ENCODE results near the gene CALN1.

Gene CALN1

DNA sequence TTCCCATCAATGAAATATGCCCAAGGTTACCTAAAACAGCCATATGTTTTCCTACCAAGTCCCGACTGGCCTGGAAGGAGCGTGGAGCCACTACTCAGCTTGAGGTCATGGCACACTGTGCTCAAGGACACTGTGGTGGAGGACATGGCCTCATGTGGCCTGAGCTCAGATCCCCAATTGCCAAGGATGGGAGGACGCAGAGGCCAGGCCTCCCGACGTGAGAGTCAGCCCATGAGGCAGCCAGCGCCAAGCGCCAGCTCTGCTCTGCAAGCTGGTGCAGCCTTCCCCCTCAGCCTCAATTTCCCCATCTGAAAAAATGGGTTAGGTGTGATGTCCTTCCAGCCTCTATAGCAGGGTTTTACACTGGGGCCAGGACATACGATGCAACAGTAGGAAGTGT lies 302.6 kb downstream of the CALN1 start:
- Histone ChIP-seq H3K9ac (ENCODE audit: low read length) (no peak overlapping the region), H3K9me3 (replicated peaks; ENCODE audit: insufficient read depth, low read length) (no peaks in the 10 kb centered on the region), H4K20me1 (ENCODE audit: insufficient read depth, low read length) (no peaks in the 10 kb centered on the region), H3K36me3 (replicated peaks; ENCODE audit: insufficient read depth, low read length) (no peaks in the 10 kb centered on the region), H3K9me2 (replicated peaks; ENCODE audit: insufficient read depth, low read length) (no peaks in the 10 kb centered on the region), H3K27me3 (replicated peaks; ENCODE audit: insufficient read depth, low read length) (no peaks in the 10 kb centered on the region), H2AFZ (ENCODE audit: low read length) (no peak overlapping the region), H3F3A (ENCODE audit: insufficient read depth, low read length) (no peaks in the 10 kb centered on the region), H3K4me2 (ENCODE audit: low read depth, low read length) (no peak overlapping the region), H3K27ac (ENCODE audit: low read length) (no peak overlapping the region), H3K4me3 (ENCODE audit: low read length) (no peak overlapping the region), H3K79me2 (ENCODE audit: low read length) (no peaks in the 10 kb centered on the region), H3K4me1 (ENCODE audit: low read length) (no peaks in the 10 kb centered on the region)
- DNase-seq = no peak
- TF ChIP-seq EZH2phosphoT487 (IDR thresholded peaks at IDR 0.05; ENCODE audit: low read length) (no peak), EZH2 (optimal IDR thresholded peaks at IDR 0.05; ENCODE audit: low read depth, low read length) (no peak)
- TF ChIP-seq, protein P1, sequence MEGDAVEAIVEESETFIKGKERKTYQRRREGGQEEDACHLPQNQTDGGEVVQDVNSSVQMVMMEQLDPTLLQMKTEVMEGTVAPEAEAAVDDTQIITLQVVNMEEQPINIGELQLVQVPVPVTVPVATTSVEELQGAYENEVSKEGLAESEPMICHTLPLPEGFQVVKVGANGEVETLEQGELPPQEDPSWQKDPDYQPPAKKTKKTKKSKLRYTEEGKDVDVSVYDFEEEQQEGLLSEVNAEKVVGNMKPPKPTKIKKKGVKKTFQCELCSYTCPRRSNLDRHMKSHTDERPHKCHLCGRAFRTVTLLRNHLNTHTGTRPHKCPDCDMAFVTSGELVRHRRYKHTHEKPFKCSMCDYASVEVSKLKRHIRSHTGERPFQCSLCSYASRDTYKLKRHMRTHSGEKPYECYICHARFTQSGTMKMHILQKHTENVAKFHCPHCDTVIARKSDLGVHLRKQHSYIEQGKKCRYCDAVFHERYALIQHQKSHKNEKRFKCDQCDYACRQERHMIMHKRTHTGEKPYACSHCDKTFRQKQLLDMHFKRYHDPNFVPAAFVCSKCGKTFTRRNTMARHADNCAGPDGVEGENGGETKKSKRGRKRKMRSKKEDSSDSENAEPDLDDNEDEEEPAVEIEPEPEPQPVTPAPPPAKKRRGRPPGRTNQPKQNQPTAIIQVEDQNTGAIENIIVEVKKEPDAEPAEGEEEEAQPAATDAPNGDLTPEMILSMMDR (IDR thresholded peaks at IDR 0.05; ENCODE audit: low read length) = no peak

DNA sequence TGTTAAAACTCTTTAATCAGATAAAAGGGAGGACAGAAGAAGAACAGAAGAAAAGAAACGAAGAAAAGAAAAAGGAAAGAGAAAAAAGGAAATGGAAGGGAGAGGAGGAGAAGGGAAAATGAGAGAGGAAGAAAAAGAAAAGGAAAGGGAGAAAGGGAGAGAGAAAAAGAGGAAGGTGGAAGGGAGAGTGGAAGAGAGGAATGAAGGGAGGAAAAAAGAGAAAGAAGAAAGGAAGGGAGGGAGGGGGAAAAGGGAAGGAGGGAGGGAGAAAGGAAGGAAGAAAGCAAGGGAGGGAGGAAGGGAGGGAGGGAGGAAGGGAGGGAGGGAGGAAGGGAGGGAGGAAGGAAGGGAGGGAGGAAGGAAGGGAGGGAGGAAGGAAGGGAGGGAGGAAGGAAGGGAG lies 305.7 kb downstream of the CALN1 start:
- Histone ChIP-seq H3K4me3 (ENCODE audit: low read length) (no peak overlapping the region), H3K79me2 (ENCODE audit: low read length) (no peaks in the 10 kb centered on the region), H3K4me2 (ENCODE audit: low read depth, low read length) (no peak overlapping the region), H4K20me1 (ENCODE audit: insufficient read depth, low read length) (no peaks in the 10 kb centered on the region), H3F3A (ENCODE audit: insufficient read depth, low read length) (no peaks in the 10 kb centered on the region), H3K4me1 (ENCODE audit: low read length) (no peaks in the 10 kb centered on the region), H3K9me3 (replicated peaks; ENCODE audit: insufficient read depth, low read length) (no peaks in the 10 kb centered on the region), H2AFZ (ENCODE audit: low read length) (no peak overlapping the region), H3K9ac (ENCODE audit: low read length) (no peak overlapping the region), H3K9me2 (replicated peaks; ENCODE audit: insufficient read depth, low read length) (no peaks in the 10 kb centered on the region), H3K27me3 (replicated peaks; ENCODE audit: insufficient read depth, low read length) (no peaks in the 10 kb centered on the region), H3K36me3 (replicated peaks; ENCODE audit: insufficient read depth, low read length) (no peaks in the 10 kb centered on the region), H3K27ac (ENCODE audit: low read length) (no peak overlapping the region)
- TF ChIP-seq EZH2phosphoT487 (IDR thresholded peaks at IDR 0.05; ENCODE audit: low read length) (no peak), EZH2 (optimal IDR thresholded peaks at IDR 0.05; ENCODE audit: low read depth, low read length) (no peak)
- TF ChIP-seq, protein P1 (IDR thresholded peaks at IDR 0.05; ENCODE audit: low read length) = no peak
- no peak for DNase-seq

DNA sequence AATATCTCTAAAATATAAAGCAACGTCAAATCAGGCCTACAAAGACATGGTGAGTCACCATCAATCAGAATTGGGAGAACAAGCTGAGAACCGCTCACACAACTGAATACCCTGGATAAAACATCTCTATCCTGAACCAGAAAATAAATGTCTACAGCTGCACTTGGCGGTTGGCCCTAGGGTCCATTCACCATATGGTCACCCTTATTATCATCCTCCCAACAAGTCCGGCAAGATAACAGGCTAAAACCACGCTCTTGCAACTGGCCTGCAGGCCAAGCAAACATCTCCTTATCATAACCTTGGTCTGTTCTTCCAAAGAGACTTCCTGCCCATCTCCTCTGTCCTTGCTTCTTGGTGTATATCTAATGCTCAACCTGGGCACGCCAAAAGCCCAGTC lies 310.7 kb downstream of the CALN1 start:
- Histone ChIP-seq H4K20me1 (ENCODE audit: insufficient read depth, low read length) (no peaks in the 10 kb centered on the region), H3K9me2 (replicated peaks; ENCODE audit: insufficient read depth, low read length) (no peaks in the 10 kb centered on the region), H3K79me2 (ENCODE audit: low read length) (no peaks in the 10 kb centered on the region), H2AFZ (ENCODE audit: low read length) (no peak overlapping the region), H3K36me3 (replicated peaks; ENCODE audit: insufficient read depth, low read length) (no peaks in the 10 kb centered on the region), H3K9me3 (replicated peaks; ENCODE audit: insufficient read depth, low read length) (no peaks in the 10 kb centered on the region), H3K27me3 (replicated peaks; ENCODE audit: insufficient read depth, low read length) (no peaks in the 10 kb centered on the region), H3K27ac (ENCODE audit: low read length) (no peak overlapping the region), H3K9ac (ENCODE audit: low read length) (no peak overlapping the region), H3K4me3 (ENCODE audit: low read length) (no peak overlapping the region), H3K4me2 (ENCODE audit: low read depth, low read length) (no peak overlapping the region), H3K4me1 (ENCODE audit: low read length) (no peaks in the 10 kb centered on the region), H3F3A (ENCODE audit: insufficient read depth, low read length) (no peaks in the 10 kb centered on the region)
- no peak for DNase-seq
- TF ChIP-seq EZH2 (optimal IDR thresholded peaks at IDR 0.05; ENCODE audit: low read depth, low read length) = no peak
- TF ChIP-seq, protein P1 (IDR thresholded peaks at IDR 0.05; ENCODE audit: low read length) = no peak
- no peak for TF ChIP-seq EZH2phosphoT487 (IDR thresholded peaks at IDR 0.05; ENCODE audit: low read length)
